Uterus (tissue), 2 donors: Measurements from ENCODE around the gene PSMD1.

Experiments used
- POLR2A ChIP-seq, 2 donors: fragments of 450-650 bp; IDR thresholded peaks; one replicate each; pipeline ENCODE4 v1.6.1; 2016; ENCODE audit warnings: antibody characterized with exemption in 2 of 2, mild to moderate bottlenecking in 1 of 2, moderate library complexity in 1 of 2
- TF ChIP-seq, protein P1 (sequence below), 4 experiments: fragments of 200-600 bp in 2 of 4; fragments of 450-650 bp in 2 of 4; sonication (generic) in 2 of 4; IDR thresholded peaks; one replicate each; pipeline ENCODE4 v1.5.1; 2016 to 2019; ENCODE audit warnings: antibody characterized with exemption in 4 of 4, mild to moderate bottlenecking in 2 of 4, moderate library complexity in 1 of 4

DNA sequence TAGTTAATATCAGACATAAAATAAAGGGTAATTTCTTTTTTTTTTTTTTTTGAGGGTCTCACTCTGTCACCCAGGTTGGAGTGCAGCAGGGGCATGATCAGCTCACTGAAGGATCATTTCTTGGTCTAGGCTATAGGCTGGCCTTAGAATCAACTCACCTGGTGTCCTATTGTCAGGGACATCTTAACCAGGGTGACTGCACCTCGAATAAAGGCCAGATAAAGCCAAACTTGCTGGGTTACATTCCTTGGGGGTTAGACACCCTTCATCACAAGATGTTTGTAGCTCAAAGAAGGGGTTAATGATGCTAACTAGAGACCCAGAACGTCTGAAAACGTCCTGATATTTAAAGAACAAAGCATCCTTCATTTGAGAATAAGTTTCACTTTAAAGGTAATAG is 42.8 kb upstream of the PSMD1 start:
- TF ChIP-seq POLR2A (IDR thresholded peaks at IDR 0.05): no peak
- TF ChIP-seq, protein P1, sequence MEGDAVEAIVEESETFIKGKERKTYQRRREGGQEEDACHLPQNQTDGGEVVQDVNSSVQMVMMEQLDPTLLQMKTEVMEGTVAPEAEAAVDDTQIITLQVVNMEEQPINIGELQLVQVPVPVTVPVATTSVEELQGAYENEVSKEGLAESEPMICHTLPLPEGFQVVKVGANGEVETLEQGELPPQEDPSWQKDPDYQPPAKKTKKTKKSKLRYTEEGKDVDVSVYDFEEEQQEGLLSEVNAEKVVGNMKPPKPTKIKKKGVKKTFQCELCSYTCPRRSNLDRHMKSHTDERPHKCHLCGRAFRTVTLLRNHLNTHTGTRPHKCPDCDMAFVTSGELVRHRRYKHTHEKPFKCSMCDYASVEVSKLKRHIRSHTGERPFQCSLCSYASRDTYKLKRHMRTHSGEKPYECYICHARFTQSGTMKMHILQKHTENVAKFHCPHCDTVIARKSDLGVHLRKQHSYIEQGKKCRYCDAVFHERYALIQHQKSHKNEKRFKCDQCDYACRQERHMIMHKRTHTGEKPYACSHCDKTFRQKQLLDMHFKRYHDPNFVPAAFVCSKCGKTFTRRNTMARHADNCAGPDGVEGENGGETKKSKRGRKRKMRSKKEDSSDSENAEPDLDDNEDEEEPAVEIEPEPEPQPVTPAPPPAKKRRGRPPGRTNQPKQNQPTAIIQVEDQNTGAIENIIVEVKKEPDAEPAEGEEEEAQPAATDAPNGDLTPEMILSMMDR (IDR thresholded peaks at IDR 0.05): no peak
